H9 (cell line): ENCODE measurements around the gene KLF15. TPM values are rescaled to one million over a fixed set of nuclear protein-coding genes. Genes with fewer than 3 reads are reported as not detected.
A peak's percentile ranks its signal among the peaks of the same experiment; 100 is the strongest.

Source experiments
- DNase-seq: peaks from one replicate; pipeline ENCODE4 v3.0.0-alpha.2; 2017
- H2AFZ ChIP-seq: one replicate; pipeline ENCODE4 v1.6.1; 2013; ENCODE audit warnings: mild to moderate bottlenecking, low read length, control low read depth, moderate library complexity
- H2AK5ac ChIP-seq: 2 replicates; pipeline ENCODE4 v1.6.1; 2013; ENCODE audit warnings: low read length, control low read depth, mixed read lengths; ENCODE audit not compliant: insufficient read length
- H2BK120ac ChIP-seq: one replicate; pipeline ENCODE4 v1.6.1; 2013; ENCODE audit warnings: low read depth, mild to moderate bottlenecking, low read length, control low read depth, inconsistent platforms; ENCODE audit not compliant: poor library complexity, severe bottlenecking
- H2BK12ac ChIP-seq: 2 replicates; pipeline ENCODE4 v1.6.1; 2013; ENCODE audit warnings: low read length, control low read depth, mixed read lengths, low read depth; ENCODE audit not compliant: insufficient read length
- H2BK15ac ChIP-seq: 2 replicates; pipeline ENCODE4 v1.6.1; 2013; ENCODE audit warnings: low read depth, low read length, control low read depth
- H2BK20ac ChIP-seq: one replicate; pipeline ENCODE4 v1.6.1; 2013; ENCODE audit warnings: low read depth, mild to moderate bottlenecking, low read length, control low read depth, inconsistent platforms; ENCODE audit not compliant: poor library complexity, severe bottlenecking
- H2BK5ac ChIP-seq: 2 replicates; pipeline ENCODE4 v1.6.1; 2013; ENCODE audit warnings: low read length, control low read depth, mixed read lengths; ENCODE audit not compliant: insufficient read length
- H3K14ac ChIP-seq: 2 replicates; pipeline ENCODE4 v1.6.1; 2013; ENCODE audit warnings: low read length, control low read depth; ENCODE audit not compliant: insufficient read depth
- H3K18ac ChIP-seq: 2 replicates; pipeline ENCODE4 v1.6.1; 2013; ENCODE audit warnings: low read depth, mild to moderate bottlenecking, mixed read lengths, low read length, control low read depth; ENCODE audit not compliant: insufficient read length
- H3K23ac ChIP-seq: 2 replicates; pipeline ENCODE4 v1.6.1; 2013; ENCODE audit warnings: low read length, control low read depth, mixed read lengths, low read depth; ENCODE audit not compliant: insufficient read length
- H3K23me2 ChIP-seq: 2 replicates; pipeline ENCODE4 v1.6.1; 2013; ENCODE audit warnings: low read depth, mild to moderate bottlenecking, mixed read lengths, low read length, control low read depth; ENCODE audit not compliant: insufficient read length, poor library complexity, severe bottlenecking
- H3K27ac ChIP-seq: 2 replicates; pipeline ENCODE4 v1.5.1; 2013; ENCODE audit warnings: low read length, control low read depth, mixed read lengths, low read depth; ENCODE audit not compliant: insufficient read length
- H3K27me3 ChIP-seq: 2 replicates; pipeline ENCODE4 v1.6.1; 2013; ENCODE audit warnings: low read length, control low read depth, inconsistent platforms; ENCODE audit not compliant: insufficient read depth
- H3K4ac ChIP-seq: 2 replicates; pipeline ENCODE4 v1.6.1; 2013; ENCODE audit warnings: low read depth, mild to moderate bottlenecking, control low read depth, inconsistent platforms, low read length, moderate library complexity
- H3K4me1 ChIP-seq: 2 replicates; pipeline ENCODE4 v1.6.1; 2013; ENCODE audit warnings: low read length, control low read depth, inconsistent platforms; ENCODE audit not compliant: insufficient read depth
- H3K4me2 ChIP-seq: 2 replicates; pipeline ENCODE4 v1.6.1; 2013; ENCODE audit warnings: low read length, control low read depth, mixed read lengths; ENCODE audit not compliant: insufficient read length, insufficient read depth
- H3K56ac ChIP-seq: 2 replicates; pipeline ENCODE4 v1.6.1; 2013; ENCODE audit warnings: low read depth, mild to moderate bottlenecking, mixed read lengths, low read length, control low read depth; ENCODE audit not compliant: insufficient read length
- H3K79me1 ChIP-seq: 2 replicates; pipeline ENCODE4 v1.6.1; 2013; ENCODE audit warnings: low read depth, mild to moderate bottlenecking, moderate library complexity, low read length, control low read depth, inconsistent platforms; ENCODE audit not compliant: insufficient read depth, poor library complexity, severe bottlenecking
- H3K79me2 ChIP-seq: 2 replicates; pipeline ENCODE4 v1.6.1; 2013; ENCODE audit warnings: low read length, control low read depth, inconsistent platforms; ENCODE audit not compliant: insufficient read depth
- H3K9ac ChIP-seq: 2 replicates; pipeline ENCODE4 v1.6.1; 2013; ENCODE audit warnings: low read length, control low read depth, mixed read lengths; ENCODE audit not compliant: insufficient read length; ENCODE audit errors: extremely low read depth
- H3K9me3 ChIP-seq: one replicate; pipeline ENCODE4 v1.6.1; 2013; ENCODE audit warnings: low read depth, low read length, inconsistent platforms; ENCODE audit not compliant: control insufficient read depth
- H3T11ph ChIP-seq: one replicate; pipeline ENCODE4 v1.6.1; 2013; ENCODE audit warnings: mild to moderate bottlenecking, low read length, control low read depth, inconsistent platforms
- H4K20me1 ChIP-seq: one replicate; pipeline ENCODE4 v1.6.1; 2013; ENCODE audit not compliant: control insufficient read depth, insufficient read length, insufficient read depth
- H4K5ac ChIP-seq: 2 replicates; pipeline ENCODE4 v1.6.1; 2013; ENCODE audit warnings: low read depth, mild to moderate bottlenecking, mixed read lengths, low read length, control low read depth; ENCODE audit not compliant: insufficient read length
- H4K8ac ChIP-seq: replicated peaks from 2 replicates; pipeline ENCODE4 v1.6.1; 2013; ENCODE audit warnings: low read length, control low read depth, mixed read lengths, low read depth; ENCODE audit not compliant: insufficient read length
- H4K91ac ChIP-seq: 2 replicates; pipeline ENCODE4 v1.6.1; 2013; ENCODE audit warnings: low read depth, mild to moderate bottlenecking, moderate library complexity, mixed read lengths, low read length, control low read depth; ENCODE audit not compliant: insufficient read length
- H3K27ac Mint-ChIP-seq, 3 experiments: 2 replicates in 2 of 3; 3 replicates in 1 of 3; pipeline ENCODE4 v1.8.0; 2020 to 2021; ENCODE audit warnings: mixed read lengths in 3 of 3, mild to moderate bottlenecking in 1 of 3, moderate library complexity in 1 of 3
- H3K27me3 Mint-ChIP-seq: 2 replicates; pipeline ENCODE4 v1.8.0; 2021; ENCODE audit warnings: low read depth, mild to moderate bottlenecking, moderate library complexity, mixed read lengths
- H3K36me3 Mint-ChIP-seq, 3 experiments: 2 replicates in 2 of 3; 3 replicates in 1 of 3; pipeline ENCODE4 v1.8.0; 2020 to 2021; ENCODE audit warnings: low read depth in 3 of 3, mixed read lengths in 3 of 3; ENCODE audit not compliant: insufficient read depth in 1 of 3
- H3K4me1 Mint-ChIP-seq, 2 experiments: 2 replicates each; pipeline ENCODE4 v1.8.0; 2020; ENCODE audit warnings: mixed read lengths in 2 of 2
- H3K4me3 Mint-ChIP-seq, 2 experiments: 2 replicates in 1 of 2; 3 replicates in 1 of 2; pipeline ENCODE4 v1.8.0; 2020 to 2021; ENCODE audit warnings: mild to moderate bottlenecking in 2 of 2, mixed read lengths in 2 of 2, moderate library complexity in 1 of 2
- H3K9me3 Mint-ChIP-seq, 2 experiments: 2 replicates in 1 of 2; 3 replicates in 1 of 2; pipeline ENCODE4 v1.8.0; 2020; ENCODE audit warnings: mild to moderate bottlenecking in 2 of 2, mixed read lengths in 2 of 2, moderate library complexity in 1 of 2
- WGBS: extraction: QIAGEN DNeasy Blood & Tissue Kit; methylation state at CpG from one replicate; pipeline ENCODE4 v1.1.7; 2013; ENCODE audit warnings: missing lambda C conversion rate, low lambda C conversion rate, mixed read lengths; ENCODE audit not compliant: insufficient read length; ENCODE audit errors: extremely low coverage; 5-methylcytosine and 5-hydroxymethylcytosine counted together
- total RNA-seq: library from RNA; stranded (reverse); gene quantifications from 2 replicates; pipeline ENCODE4 v1.2.1, GENCODE V29; 2021
- TF ChIP-seq, protein P1 (sequence below): fragments of 200-600 bp; sonication (generic); conservative IDR thresholded peaks from 3 replicates; pipeline ENCODE4 v1.8.0; 2021; ENCODE audit warnings: antibody characterized with exemption, mild to moderate bottlenecking

KLF15 gene
- total RNA-seq, 1 experiment from 2014 or later = 10.8 TPM

GRCh38 chr3:126345641-126346460 lies 11.4 kb downstream of the KLF15 start:
- H2BK5ac ChIP-seq = no peak overlapping the region
- Mint-ChIP-seq H3K27me3 (no peaks in the 10 kb centered on the region; the same call in 1 of the 2 replicates), H3K27ac (no peak overlapping the region), H3K4me3 (no peak overlapping the region; a peak in 1 of 5 replicates), H3K36me3 (peaks cover 5 to 15% (median 6%) of the 10 kb centered on the region in 3 experiments; a peak in 6 of 7 replicates), H3K9me3 (no peaks in the 10 kb centered on the region), H3K4me1 (peaks cover 6 to 11% of the 10 kb centered on the region in 2 experiments)
- H3K27me3 ChIP-seq = no peaks in the 10 kb centered on the region
- H3T11ph ChIP-seq = no peak overlapping the region
- H4K5ac ChIP-seq = no peak overlapping the region
- DNase-seq = peak; percentile 18
- H3K9ac ChIP-seq = no peak overlapping the region
- H3K4me1 ChIP-seq = no peaks in the 10 kb centered on the region
- H2BK12ac ChIP-seq = no peak overlapping the region
- H3K79me1 ChIP-seq = no peaks in the 10 kb centered on the region
- no CpG with 5 or more reads among the region's 5 CpGs for WGBS
- no peak overlapping the region for H3K4ac ChIP-seq
- H3K56ac ChIP-seq = no peak overlapping the region
- H2BK120ac ChIP-seq = no peak overlapping the region
- H3K9me3 ChIP-seq = no peaks in the 10 kb centered on the region
- H3K27ac ChIP-seq = no peak overlapping the region
- H3K18ac ChIP-seq = no peak overlapping the region
- no peak overlapping the region for H3K4me2 ChIP-seq
- no peak overlapping the region for H2BK20ac ChIP-seq
- no peak overlapping the region for H3K23ac ChIP-seq
- TF ChIP-seq, protein P1, sequence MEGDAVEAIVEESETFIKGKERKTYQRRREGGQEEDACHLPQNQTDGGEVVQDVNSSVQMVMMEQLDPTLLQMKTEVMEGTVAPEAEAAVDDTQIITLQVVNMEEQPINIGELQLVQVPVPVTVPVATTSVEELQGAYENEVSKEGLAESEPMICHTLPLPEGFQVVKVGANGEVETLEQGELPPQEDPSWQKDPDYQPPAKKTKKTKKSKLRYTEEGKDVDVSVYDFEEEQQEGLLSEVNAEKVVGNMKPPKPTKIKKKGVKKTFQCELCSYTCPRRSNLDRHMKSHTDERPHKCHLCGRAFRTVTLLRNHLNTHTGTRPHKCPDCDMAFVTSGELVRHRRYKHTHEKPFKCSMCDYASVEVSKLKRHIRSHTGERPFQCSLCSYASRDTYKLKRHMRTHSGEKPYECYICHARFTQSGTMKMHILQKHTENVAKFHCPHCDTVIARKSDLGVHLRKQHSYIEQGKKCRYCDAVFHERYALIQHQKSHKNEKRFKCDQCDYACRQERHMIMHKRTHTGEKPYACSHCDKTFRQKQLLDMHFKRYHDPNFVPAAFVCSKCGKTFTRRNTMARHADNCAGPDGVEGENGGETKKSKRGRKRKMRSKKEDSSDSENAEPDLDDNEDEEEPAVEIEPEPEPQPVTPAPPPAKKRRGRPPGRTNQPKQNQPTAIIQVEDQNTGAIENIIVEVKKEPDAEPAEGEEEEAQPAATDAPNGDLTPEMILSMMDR = no peak
- H3K23me2 ChIP-seq = no peaks in the 10 kb centered on the region
- no peak overlapping the region for H4K91ac ChIP-seq
- no peaks in the 10 kb centered on the region for H4K20me1 ChIP-seq
- H2AFZ ChIP-seq = no peak overlapping the region
- H3K14ac ChIP-seq = no peak overlapping the region
- H4K8ac ChIP-seq = no peak overlapping the region
- no peak overlapping the region for H2BK15ac ChIP-seq
- H2AK5ac ChIP-seq = no peak overlapping the region
- no peaks in the 10 kb centered on the region for H3K79me2 ChIP-seq
